K562 (cell line): Measurements from ENCODE around the gene ALKBH3.

Source experiments
- JUND ChIP-seq, 2 experiments: IDR thresholded peaks; 2 replicates in 1 of 2; 3 replicates in 1 of 2; pipeline ENCODE4 v1.6.1; 2011; ENCODE audit warnings: borderline replicate concordance in 2 of 2, low read depth in 2 of 2, low read length in 2 of 2, improper control_type of control experiment in 1 of 2, missing biosample characterization in 1 of 2, missing genetic modification characterization in 1 of 2, missing genetic modification reagents in 1 of 2
- MXI1 ChIP-seq: IDR thresholded peaks from 2 replicates; pipeline ENCODE4 v1.6.1; 2011; ENCODE audit warnings: low read depth, mild to moderate bottlenecking, improper control_type of control experiment, low read length
- RNF2 ChIP-seq: sonication (generic); IDR thresholded peaks from 2 replicates; pipeline ENCODE4 v1.6.1; 2016
- SMARCE1 ChIP-seq: fragments of 450-650 bp; IDR thresholded peaks from 2 replicates; pipeline ENCODE4 v1.7.1; 2016; ENCODE audit warnings: mild to moderate bottlenecking

DNA sequence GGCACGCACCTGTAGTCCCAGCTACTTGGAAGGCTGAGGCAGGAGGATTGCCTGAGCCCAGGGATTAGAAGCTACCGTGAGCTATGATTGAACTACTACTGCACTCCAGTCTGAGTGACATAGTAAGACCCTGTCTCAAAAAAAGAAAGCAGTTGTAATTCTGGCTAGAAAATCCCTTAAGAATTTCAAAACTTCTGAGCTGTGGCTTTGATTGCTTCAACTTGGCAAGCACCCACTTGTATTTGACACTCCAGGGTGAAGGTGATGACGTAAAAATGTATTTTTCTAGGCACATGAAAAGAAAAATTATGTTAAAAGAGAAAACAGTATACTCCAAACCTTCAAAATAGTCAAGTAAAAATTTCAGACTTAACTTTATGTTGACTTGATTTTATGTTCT lies 23.6 kb upstream of the ALKBH3 start:
- TF ChIP-seq JUND (IDR thresholded peaks at IDR 0.05; ENCODE audit: borderline replicate concordance, low read depth, low read length) (no peak), JUND (tag; IDR thresholded peaks at IDR 0.05; ENCODE audit: borderline replicate concordance, low read depth, low read length) (no peak), MXI1 (no peak), SMARCE1 (no peak), RNF2 (no peak)
